Muscle layer of duodenum (tissue), 2 donors: ENCODE results near the gene PTPRM.
A peak's percentile ranks its signal among the peaks of the same experiment; 100 is the strongest.

Experiments used
- H3K27ac ChIP-seq: one replicate; pipeline ENCODE4 v1.7.0; 2013; ENCODE audit warnings: mild to moderate bottlenecking, low read length
- H3K27me3 ChIP-seq: one replicate; pipeline ENCODE4 v1.7.0; 2013; ENCODE audit warnings: low read depth, mild to moderate bottlenecking, control low read depth, low read length
- H3K36me3 ChIP-seq, 2 donors: one replicate each; pipeline ENCODE4 v1.7.0; 2013; ENCODE audit warnings: low read length in 2 of 2, control low read depth in 1 of 2, mild to moderate bottlenecking in 1 of 2; ENCODE audit not compliant: insufficient read depth in 2 of 2, control insufficient read depth in 1 of 2
- H3K4me1 ChIP-seq, 2 donors: one replicate each; pipeline ENCODE4 v1.7.0; 2013; ENCODE audit warnings: low read length in 2 of 2, mild to moderate bottlenecking in 2 of 2, control low read depth in 1 of 2, moderate library complexity in 1 of 2; ENCODE audit not compliant: insufficient read depth in 2 of 2, control insufficient read depth in 1 of 2
- H3K4me3 ChIP-seq, 2 donors: one replicate each; pipeline ENCODE4 v1.7.0; 2013; ENCODE audit warnings: low read length in 2 of 2, low read depth in 1 of 2, mild to moderate bottlenecking in 1 of 2
- H3K9me3 ChIP-seq, 2 donors: one replicate each; pipeline ENCODE4 v1.7.0; 2013; ENCODE audit warnings: low read length in 2 of 2, control low read depth in 1 of 2, mild to moderate bottlenecking in 1 of 2; ENCODE audit not compliant: control insufficient read depth in 1 of 2
- donor health status: healthy.

The PTPRM gene

GRCh38 chr18:8399138-8399537 is 832.0 kb downstream of the PTPRM start:
- H3K36me3 ChIP-seq, result peaks cover 15 to 35% of the 10 kb centered on the region in 2 donors
- H3K9me3 ChIP-seq, result no peaks in the 10 kb centered on the region

GRCh38 chr18:8400193-8400752 is 833.2 kb downstream of the PTPRM start:
- H3K4me3 ChIP-seq, result no peak overlapping the region
- H3K9me3 ChIP-seq, result no peaks in the 10 kb centered on the region
- H3K27me3 ChIP-seq, result no peaks in the 10 kb centered on the region
- H3K27ac ChIP-seq, result no peak overlapping the region
- H3K36me3 ChIP-seq, result peaks cover 15 to 34% of the 10 kb centered on the region in 2 donors
- no peaks in the 10 kb centered on the region for H3K4me1 ChIP-seq

More at GRCh38 chr18:8399138-8399537, 832.0 kb downstream of the PTPRM start:
- Histone ChIP-seq H3K27me3 (no peaks in the 10 kb centered on the region), H3K4me1 (no peaks in the 10 kb centered on the region), H3K4me3 (no peak overlapping the region), H3K27ac (no peak overlapping the region)

GRCh38 chr18:8400825-8401224 is 833.7 kb downstream of the PTPRM start:
- Histone ChIP-seq H3K36me3 (peaks cover 12 to 31% of the 10 kb centered on the region in 2 donors), H3K4me3 (no peak overlapping the region), H3K27me3 (no peaks in the 10 kb centered on the region), H3K9me3 (no peaks in the 10 kb centered on the region), H3K27ac (no peak overlapping the region), H3K4me1 (no peaks in the 10 kb centered on the region)

- Histone ChIP-seq H3K4me3 (no peak overlapping the region), H3K9me3 (no peaks in the 10 kb centered on the region), H3K27ac (no peak overlapping the region), H3K4me1 (no peaks in the 10 kb centered on the region), H3K36me3 (peaks cover 10 to 37% of the 10 kb centered on the region in 2 donors), H3K27me3 (no peaks in the 10 kb centered on the region)
Observed at GRCh38 chr18:8401606-8402005, 834.5 kb downstream of the PTPRM start.

GRCh38 chr18:8402237-8402636 is 835.1 kb downstream of the PTPRM start:
- Histone ChIP-seq H3K27me3 (no peaks in the 10 kb centered on the region), H3K4me3 (no peak overlapping the region), H3K27ac (no peak overlapping the region), H3K4me1 (no peaks in the 10 kb centered on the region), H3K9me3 (no peaks in the 10 kb centered on the region), H3K36me3 (peaks cover 8 to 37% of the 10 kb centered on the region in 2 donors)

- Histone ChIP-seq H3K36me3 (peaks cover 5 to 46% of the 10 kb centered on the region in 2 donors), H3K27me3 (no peaks in the 10 kb centered on the region)
Observed at GRCh38 chr18:8403713-8404112, 836.6 kb downstream of the PTPRM start.

GRCh38 chr18:8406186-8406867 is 839.2 kb downstream of the PTPRM start:
- no peak overlapping the region for H3K4me3 ChIP-seq
- H3K4me1 ChIP-seq, result no peaks in the 10 kb centered on the region
- H3K36me3 ChIP-seq, result peaks cover 5 to 45% of the 10 kb centered on the region in 2 donors
- H3K9me3 ChIP-seq, result peaks cover 4 to 16% of the 10 kb centered on the region in 2 donors
- H3K27ac ChIP-seq, result no peak overlapping the region
- no peaks in the 10 kb centered on the region for H3K27me3 ChIP-seq

More at GRCh38 chr18:8403713-8404112, 836.6 kb downstream of the PTPRM start:
- no peaks in the 10 kb centered on the region for H3K4me1 ChIP-seq
- H3K9me3 ChIP-seq, result no peaks in the 10 kb centered on the region
- H3K4me3 ChIP-seq, result no peak overlapping the region
- H3K27ac ChIP-seq, result no peak overlapping the region

GRCh38 chr18:8406868-8407250 is 839.7 kb downstream of the PTPRM start:
- H3K9me3 ChIP-seq, result peaks cover 4 to 21% of the 10 kb centered on the region in 2 donors
- H3K27me3 ChIP-seq, result no peaks in the 10 kb centered on the region
- H3K36me3 ChIP-seq, result peaks cover 5 to 45% of the 10 kb centered on the region in 2 donors
- H3K4me1 ChIP-seq, result no peaks in the 10 kb centered on the region
- H3K27ac ChIP-seq, result no peak overlapping the region
- H3K4me3 ChIP-seq, result no peak overlapping the region

GRCh38 chr18:8409151-8409550 is 842.0 kb downstream of the PTPRM start:
- H3K27ac ChIP-seq, result no peak overlapping the region
- H3K27me3 ChIP-seq, result no peaks in the 10 kb centered on the region
- H3K4me3 ChIP-seq, result no peak overlapping the region
- peaks cover 4 to 38% of the 10 kb centered on the region in 2 donors for H3K9me3 ChIP-seq
- no peaks in the 10 kb centered on the region for H3K4me1 ChIP-seq
- H3K36me3 ChIP-seq, result peaks cover 5 to 42% of the 10 kb centered on the region in 2 donors

- Histone ChIP-seq H3K36me3 (peaks cover 0 to 29% of the 10 kb centered on the region in 2 donors), H3K27ac (no peak overlapping the region), H3K4me1 (no peaks in the 10 kb centered on the region), H3K27me3 (no peaks in the 10 kb centered on the region), H3K9me3 (peaks cover 4 to 44% of the 10 kb centered on the region in 2 donors), H3K4me3 (no peak overlapping the region)
Observed at GRCh38 chr18:8411492-8411891, 844.4 kb downstream of the PTPRM start.

- Histone ChIP-seq H3K4me3 (peak overlapping the region in 1 of 2 donors; percentile 12), H3K4me1 (no peaks in the 10 kb centered on the region), H3K36me3 (peaks cover 0 to 23% of the 10 kb centered on the region in 2 donors), H3K27me3 (no peaks in the 10 kb centered on the region), H3K9me3 (peaks cover 4 to 44% of the 10 kb centered on the region in 2 donors), H3K27ac (no peak overlapping the region)
Observed at GRCh38 chr18:8412117-8412516, 845.0 kb downstream of the PTPRM start.
